GM10266 (cell line): ENCODE results near the gene KIF2C.
"Not testable (repeated sequence)": the region's sequence is repeated elsewhere in the genome, so short reads cannot be mapped to it uniquely, and the experiment has no call there.

Experiments
- DNase-seq: peaks from one replicate; pipeline ENCODE4 v3.0.0; 2012; ENCODE audit errors: extremely low spot score
- CTCF ChIP-seq: IDR thresholded peaks from 2 replicates; pipeline ENCODE4 v1.5.1; 2012; ENCODE audit warnings: mild to moderate bottlenecking, low read depth; ENCODE audit not compliant: control insufficient read depth, insufficient read depth; ENCODE audit errors: missing control alignments

KIF2C gene

GRCh38 chr1:44786841-44787426 lies 47.3 kb downstream of the KIF2C start:
- no peak for DNase-seq
- no peak for TF ChIP-seq CTCF

- TF ChIP-seq CTCF = no peak
- DNase-seq = no peak
Measured at GRCh38 chr1:44787506-44787905, 47.9 kb downstream of the KIF2C start.

- no peak for DNase-seq
- no peak for TF ChIP-seq CTCF
Measured at GRCh38 chr1:44788120-44788860, 48.7 kb downstream of the KIF2C start, which contains the start of gene BEST4. TSS of gene BEST4 (minus strand) at chr1:44788170. CDS start at chr1:44787705, 465 bp downstream.

GRCh38 chr1:44790968-44791801 lies 51.5 kb downstream of the KIF2C start:
- TF ChIP-seq CTCF = no peak
- DNase-seq = no peak

- TF ChIP-seq CTCF = no peak
- no peak for DNase-seq
Measured at GRCh38 chr1:44792736-44793502, 53.3 kb downstream of the KIF2C start.

- DNase-seq = not testable (repeated sequence)
Measured at GRCh38 chr1:44797886-44798285, 58.2 kb downstream of the KIF2C start.

GRCh38 chr1:44798481-44799365 lies 59.1 kb downstream of the KIF2C start:
- no peak for DNase-seq
- no peak for TF ChIP-seq CTCF
